PC-9 (cell line): ENCODE data around the gene LZIC. TPM values are rescaled to one million over a fixed set of nuclear protein-coding genes. Genes with fewer than 3 reads are reported as not detected.

Source experiments
- BruUV-seq: library from RNA; stranded (reverse); fragments of 400-500 nt; replicated peaks from 2 replicates; lab custom pipeline; 2021; lab: Mats Ljungman, UMichigan
- CTCF ChIA-PET: fragments of 300-600 bp; sonication (Branson Sonifier 250); formaldehyde crosslinking; loops from one replicate; lab custom pipeline; 2022; ENCODE audit warnings: antibody characterized with exemption; lab: Charles Lee
- POLR2A ChIA-PET: fragments of 300-600 bp; sonication (Branson Sonifier 250); formaldehyde crosslinking; loops from one replicate; lab custom pipeline; 2022; ENCODE audit warnings: antibody characterized with exemption; ENCODE audit not compliant: unreplicated experiment; lab: Charles Lee
- DNase-seq, 2 experiments: peaks; one replicate each; pipeline versions ENCODE4 v3.0.0 to v3.0.0-alpha.2; 2015 to 2022; ENCODE audit warnings: mixed read lengths in 1 of 2
- H2AFZ ChIP-seq: fragments of 200-600 bp; sonication (generic); 2 replicates; pipeline ENCODE4 v1.8.1; 2017; ENCODE audit warnings: antibody characterized with exemption
- H3F3A ChIP-seq: fragments of 200-600 bp; sonication (generic); 2 replicates; pipeline ENCODE4 v1.8.1; 2017; ENCODE audit warnings: antibody characterized with exemption, mild to moderate bottlenecking, low read depth; ENCODE audit not compliant: insufficient read depth
- H3K27ac ChIP-seq: fragments of 200-600 bp; sonication (generic); 2 replicates; pipeline ENCODE4 v1.6.1; 2016; ENCODE audit warnings: mixed run types
- H3K27me3 ChIP-seq: fragments of 200-600 bp; sonication (generic); 2 replicates; pipeline ENCODE4 v1.6.1; 2016; ENCODE audit warnings: low read depth, mixed run types; ENCODE audit not compliant: insufficient read depth
- H3K36me3 ChIP-seq: fragments of 200-600 bp; sonication (generic); 2 replicates; pipeline ENCODE4 v1.6.1; 2016; ENCODE audit warnings: low read depth, mixed run types
- H3K4me1 ChIP-seq: fragments of 200-600 bp; sonication (generic); replicated peaks from 2 replicates; pipeline ENCODE4 v1.6.1; 2016; ENCODE audit warnings: mixed run types; ENCODE audit not compliant: insufficient read depth
- H3K4me2 ChIP-seq: fragments of 200-600 bp; sonication (generic); 2 replicates; pipeline ENCODE4 v1.6.1; 2017; ENCODE audit warnings: mixed run types
- H3K4me3 ChIP-seq: fragments of 200-600 bp; sonication (generic); 2 replicates; pipeline ENCODE4 v1.6.1; 2016; ENCODE audit warnings: mixed run types
- H3K79me2 ChIP-seq: fragments of 200-600 bp; sonication (generic); 2 replicates; pipeline ENCODE4 v1.6.1; 2017; ENCODE audit warnings: low read depth, mixed run types
- H3K9me2 ChIP-seq: fragments of 200-600 bp; sonication (generic); 2 replicates; pipeline ENCODE4 v1.8.1; 2017; ENCODE audit warnings: mild to moderate bottlenecking; ENCODE audit not compliant: insufficient read depth
- H3K9me3 ChIP-seq: fragments of 200-600 bp; sonication (generic); 2 replicates; pipeline ENCODE4 v1.8.1; 2016; ENCODE audit warnings: low read depth; ENCODE audit not compliant: insufficient read depth
- H4K20me1 ChIP-seq: fragments of 200-600 bp; sonication (generic); 2 replicates; pipeline ENCODE4 v1.8.1; 2017; ENCODE audit not compliant: insufficient read depth
- EZH2 ChIP-seq: fragments of 200-600 bp; sonication (generic); IDR thresholded peaks from 2 replicates; pipeline ENCODE4 v1.8.0; 2017; ENCODE audit warnings: antibody characterized with exemption, low read depth
- intact Hi-C: fragments of 100-400 bp; cut with micrococcal nuclease; formaldehyde crosslinking; loops from one replicate; pipeline ENCODE4 v1.10.0; 2022; ENCODE audit not compliant: unreplicated experiment
- total RNA-seq: library from RNA; stranded (reverse); gene quantifications from 2 replicates; pipeline ENCODE4 v1.2.3, GENCODE V29; 2021
- TF ChIP-seq, protein P1 (sequence below): fragments of 200-600 bp; sonication (generic); conservative IDR thresholded peaks from 2 replicates; pipeline ENCODE4 v1.6.1; 2017; ENCODE audit warnings: mixed run types, antibody characterized with exemption, mild to moderate bottlenecking, moderate library complexity

The LZIC gene
- total RNA-seq, 1 experiment from 2014 or later, result 27.4 TPM

DNA sequence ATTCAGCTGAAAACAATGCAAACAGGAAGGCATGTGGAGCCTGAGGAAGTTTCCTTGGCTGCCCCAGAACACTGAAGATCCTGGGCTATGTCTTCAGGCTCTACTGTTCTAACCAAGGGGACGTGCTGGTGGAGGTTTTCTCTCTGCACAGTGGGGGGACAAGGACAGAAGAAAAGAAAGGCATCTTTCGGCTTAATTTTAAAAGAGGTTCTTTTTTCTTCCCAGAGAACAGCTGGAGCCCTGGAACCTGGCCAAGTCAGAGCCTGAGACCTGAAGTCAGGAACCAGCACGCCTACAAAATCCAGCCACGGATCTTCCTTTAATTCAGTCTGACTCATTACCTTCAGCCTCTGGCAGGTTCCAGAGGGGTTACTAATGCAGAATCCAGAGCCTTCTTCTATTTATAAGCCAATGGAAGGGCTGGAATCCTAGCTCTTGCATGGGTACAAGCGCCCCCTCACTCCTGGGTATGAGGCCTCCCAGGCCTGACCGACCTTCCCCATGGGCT is 52.9 kb downstream of the LZIC start:
- no peak overlapping the region for H3K4me3 ChIP-seq
- DNase-seq, result peak; percentile 69 to 89

DNA sequence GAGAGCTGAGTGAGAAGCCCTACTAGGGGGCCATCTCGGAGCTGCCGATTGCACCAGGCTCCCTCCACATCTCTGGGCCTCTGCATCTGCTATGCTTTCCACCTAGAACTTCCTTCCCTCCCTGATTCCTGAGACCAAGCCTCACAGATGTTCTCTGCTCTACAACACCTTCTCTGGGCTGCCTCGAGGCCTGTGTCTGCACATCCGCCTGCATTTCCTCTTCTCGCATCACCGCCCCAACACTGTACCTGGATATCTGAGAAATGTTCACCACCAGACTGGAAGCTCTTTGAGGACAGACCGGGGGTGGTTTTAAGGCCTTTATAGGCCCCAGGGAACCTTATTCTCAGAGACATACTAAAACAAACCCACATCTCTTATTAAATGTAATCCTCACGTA is 53.8 kb downstream of the LZIC start:
- CTCF ChIA-PET, result no interaction called here
- no peaks in the 10 kb centered on the region for H3K36me3 ChIP-seq
- TF ChIP-seq, protein P1, sequence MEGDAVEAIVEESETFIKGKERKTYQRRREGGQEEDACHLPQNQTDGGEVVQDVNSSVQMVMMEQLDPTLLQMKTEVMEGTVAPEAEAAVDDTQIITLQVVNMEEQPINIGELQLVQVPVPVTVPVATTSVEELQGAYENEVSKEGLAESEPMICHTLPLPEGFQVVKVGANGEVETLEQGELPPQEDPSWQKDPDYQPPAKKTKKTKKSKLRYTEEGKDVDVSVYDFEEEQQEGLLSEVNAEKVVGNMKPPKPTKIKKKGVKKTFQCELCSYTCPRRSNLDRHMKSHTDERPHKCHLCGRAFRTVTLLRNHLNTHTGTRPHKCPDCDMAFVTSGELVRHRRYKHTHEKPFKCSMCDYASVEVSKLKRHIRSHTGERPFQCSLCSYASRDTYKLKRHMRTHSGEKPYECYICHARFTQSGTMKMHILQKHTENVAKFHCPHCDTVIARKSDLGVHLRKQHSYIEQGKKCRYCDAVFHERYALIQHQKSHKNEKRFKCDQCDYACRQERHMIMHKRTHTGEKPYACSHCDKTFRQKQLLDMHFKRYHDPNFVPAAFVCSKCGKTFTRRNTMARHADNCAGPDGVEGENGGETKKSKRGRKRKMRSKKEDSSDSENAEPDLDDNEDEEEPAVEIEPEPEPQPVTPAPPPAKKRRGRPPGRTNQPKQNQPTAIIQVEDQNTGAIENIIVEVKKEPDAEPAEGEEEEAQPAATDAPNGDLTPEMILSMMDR, result no peak
- H2AFZ ChIP-seq, result no peak overlapping the region
- H4K20me1 ChIP-seq, result no peaks in the 10 kb centered on the region
- peaks cover 14% of the 10 kb centered on the region; the same call in 1 of the 2 replicates for H3K79me2 ChIP-seq
- H3K4me3 ChIP-seq, result no peak overlapping the region
- H3K4me2 ChIP-seq, result 0 out of 2 replicates have a peak overlapping the region, but pooled peaks have one; percentile 61
- H3K9me3 ChIP-seq, result no peaks in the 10 kb centered on the region
- BruUV-seq, result no TSS peak
- peaks cover 43% of the 10 kb centered on the region for H3F3A ChIP-seq
- H3K27me3 ChIP-seq, result no peaks in the 10 kb centered on the region
- no peaks in the 10 kb centered on the region for H3K9me2 ChIP-seq
- peak overlapping the region; percentile 100; the same call in 1 of the 2 replicates for H3K27ac ChIP-seq
- DNase-seq, result no peak
- peaks cover 50% of the 10 kb centered on the region for H3K4me1 ChIP-seq
- intact Hi-C loops, result no loop called here
- POLR2A ChIA-PET, result no interaction called here

More for the DNA sequence above, 52.9 kb downstream of the LZIC start:
- intact Hi-C loops, result loop anchor here (5.0 kb wide), 1 partner anchor 142 kb away; the partner anchor contains the start of gene UBE4B
- H3K27me3 ChIP-seq, result no peaks in the 10 kb centered on the region
- TF ChIP-seq, protein P1, result no peak
- TF ChIP-seq EZH2, result no peak
- H3K9me2 ChIP-seq, result no peaks in the 10 kb centered on the region
- peak overlapping the region; percentile 100 for H3K27ac ChIP-seq
- no peaks in the 10 kb centered on the region for H3K36me3 ChIP-seq
- H4K20me1 ChIP-seq, result no peaks in the 10 kb centered on the region
- POLR2A ChIA-PET, result interaction anchor here (0.7 to 1.0 kb wide), 2 partner anchors 21 to 525 kb away, joined by 3 to 4 read pairs; no protein-coding TSS in a partner anchor
- peaks cover 59% of the 10 kb centered on the region for H3K4me1 ChIP-seq
- H2AFZ ChIP-seq, result no peak overlapping the region
- peak overlapping the region; percentile 61 for H3K4me2 ChIP-seq
- peaks cover 51% of the 10 kb centered on the region for H3F3A ChIP-seq
- no peaks in the 10 kb centered on the region for H3K9me3 ChIP-seq
- CTCF ChIA-PET, result interaction anchor here (0.6 kb wide), 1 partner anchor 237 kb away, joined by 15 read pairs; no protein-coding TSS in a partner anchor
- no TSS peak for BruUV-seq
- H3K79me2 ChIP-seq, result peaks cover 14% of the 10 kb centered on the region; the same call in 1 of the 2 replicates

DNA sequence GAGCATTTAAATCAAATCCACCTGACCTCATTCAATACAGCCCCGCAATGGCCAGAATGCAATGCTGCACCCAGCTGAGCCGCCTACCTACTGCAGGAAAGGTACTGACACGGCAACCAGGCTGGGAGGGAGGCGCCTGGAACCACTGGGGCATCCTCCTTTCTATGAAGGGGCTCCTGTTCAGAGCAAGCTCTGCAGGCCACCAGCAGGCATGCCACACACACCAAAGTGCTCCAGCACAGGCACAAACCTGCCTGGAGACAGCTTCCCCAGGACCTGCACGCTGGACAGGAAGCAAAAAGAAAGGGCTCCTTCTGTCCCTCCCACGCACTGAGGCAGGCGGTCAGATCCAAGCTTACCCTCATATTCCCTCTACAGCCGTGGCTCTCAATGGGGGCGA is 54.3 kb downstream of the LZIC start:
- Histone ChIP-seq H3K9me3 (no peaks in the 10 kb centered on the region), H4K20me1 (no peaks in the 10 kb centered on the region), H3K4me1 (peaks cover 45% of the 10 kb centered on the region), H3K27ac (no peak overlapping the region), H3K9me2 (no peaks in the 10 kb centered on the region), H3K27me3 (no peaks in the 10 kb centered on the region), H3K79me2 (peaks cover 14% of the 10 kb centered on the region; the same call in 1 of the 2 replicates), H3K4me3 (no peak overlapping the region), H3K36me3 (no peaks in the 10 kb centered on the region), H2AFZ (no peak overlapping the region), H3K4me2 (no peak overlapping the region), H3F3A (peaks cover 37% of the 10 kb centered on the region)
- ChIA-PET CTCF (no interaction called here), POLR2A (no interaction called here)
- BruUV-seq, result no TSS peak
- intact Hi-C loops, result no loop called here
- DNase-seq, result no peak
- no peak for TF ChIP-seq EZH2
- TF ChIP-seq, protein P1, result no peak
